ENCODE data around the gene SVOP. TPM values are rescaled to one million over a fixed set of nuclear protein-coding genes. Genes with fewer than 3 reads are reported as not detected.

SVOP gene
- total and polyA plus RNA-seq, 2 donors (not counting 1 experiment from before 2014, with no cell fraction given): not detected

GRCh38 chr12:108966378-108967151 is 54.3 kb downstream of the SVOP start:
- H3K27me3 ChIP-seq (replicated peaks in 1 of 4; ENCODE audit: control extremely low read depth in 1 of 4, control insufficient read depth in 3 of 4, insufficient read depth in 4 of 4, low read length in 3 of 4): no peaks in the 10 kb centered on the region
- H3K27me3 Mint-ChIP-seq: peaks cover 7% of the 10 kb centered on the region
- H3K9me3 ChIP-seq (ENCODE audit: control extremely low read depth in 1 of 3, control insufficient read depth in 2 of 3, insufficient read depth in 1 of 3, low read length in 2 of 3): no peaks in the 10 kb centered on the region
- H3K9me3 Mint-ChIP-seq (ENCODE audit: insufficient read depth): no peaks in the 10 kb centered on the region
- no peak overlapping the region for H3K27ac Mint-ChIP-seq
- POLR2A ChIA-PET: no interaction called here
- no peaks in the 10 kb centered on the region for H3K36me3 ChIP-seq (replicated peaks in 1 of 2; ENCODE audit: control extremely low read depth in 1 of 2, control insufficient read depth in 1 of 2, extremely low read depth in 1 of 2, insufficient read depth in 2 of 2, low read length in 1 of 2)
- H3K9ac ChIP-seq (ENCODE audit: low read length): no peak overlapping the region
- ATAC-seq (ENCODE audit: low read depth): no peak
- no peak overlapping the region for H3K4me3 ChIP-seq (ENCODE audit: control extremely low read depth in 1 of 5, extremely low read depth in 1 of 5, insufficient read depth in 1 of 5, low read depth in 2 of 5, low read length in 4 of 5)
- H3K79me2 ChIP-seq (ENCODE audit: control insufficient read depth, insufficient read depth, low read length): no peaks in the 10 kb centered on the region
- H3K27ac ChIP-seq (ENCODE audit: low read length in 2 of 2): no peak overlapping the region
- intact Hi-C loops (cut with micrococcal nuclease): no loop called here
- H3K4me2 ChIP-seq (replicated peaks; ENCODE audit: low read depth, low read length, poor library complexity, severe bottlenecking): no peak overlapping the region
- CTCF ChIA-PET: interaction anchor here (1.2 to 1.9 kb wide), 2 partner anchors 11 to 13 kb away, joined by 3 to 4 read pairs; no protein-coding TSS in a partner anchor
- WGBS (ENCODE audit: insufficient coverage): 93% methylated on average over 7 of the region's 9 CpGs
- H3K4me1 ChIP-seq (ENCODE audit: control insufficient read depth in 2 of 2, insufficient read depth in 2 of 2, low read length in 2 of 2): no peaks in the 10 kb centered on the region
- TF ChIP-seq EZH2 (IDR thresholded peaks at IDR 0.05; ENCODE audit: borderline replicate concordance, insufficient read depth, low read depth, low read length, poor library complexity, severe bottlenecking) (no peak), CTCF (IDR thresholded peaks at IDR 0.05) (no peak)
- DNase-seq: no peak
- no peaks in the 10 kb centered on the region for H4K20me1 ChIP-seq (ENCODE audit: control insufficient read depth, insufficient read depth, low read length, poor library complexity, severe bottlenecking)
- H3K4me1 Mint-ChIP-seq: no peaks in the 10 kb centered on the region
- H3K4me3 Mint-ChIP-seq: no peak overlapping the region
- H2AFZ ChIP-seq (ENCODE audit: insufficient read depth, low read depth, low read length, poor library complexity, severe bottlenecking): no peak overlapping the region

GRCh38 chr12:108965886-108966285 is 55.0 kb downstream of the SVOP start:
- TF ChIP-seq EZH2 (IDR thresholded peaks at IDR 0.05; ENCODE audit: borderline replicate concordance, insufficient read depth, low read depth, low read length, poor library complexity, severe bottlenecking): no peak
- no peak for TF ChIP-seq CTCF (IDR thresholded peaks at IDR 0.05)
- Histone ChIP-seq H3K4me3 (ENCODE audit: control extremely low read depth in 1 of 5, extremely low read depth in 1 of 5, insufficient read depth in 1 of 5, low read depth in 2 of 5, low read length in 4 of 5) (no peak overlapping the region), H3K27ac (ENCODE audit: low read length in 2 of 2) (no peak overlapping the region), H3K4me1 (ENCODE audit: control insufficient read depth in 2 of 2, insufficient read depth in 2 of 2, low read length in 2 of 2) (no peaks in the 10 kb centered on the region), H4K20me1 (ENCODE audit: control insufficient read depth, insufficient read depth, low read length, poor library complexity, severe bottlenecking) (no peaks in the 10 kb centered on the region), H3K9me3 (ENCODE audit: control extremely low read depth in 1 of 3, control insufficient read depth in 2 of 3, insufficient read depth in 1 of 3, low read length in 2 of 3) (no peaks in the 10 kb centered on the region), H3K79me2 (ENCODE audit: control insufficient read depth, insufficient read depth, low read length) (no peaks in the 10 kb centered on the region), H3K27me3 (replicated peaks in 1 of 4; ENCODE audit: control extremely low read depth in 1 of 4, control insufficient read depth in 3 of 4, insufficient read depth in 4 of 4, low read length in 3 of 4) (no peaks in the 10 kb centered on the region), H3K4me2 (replicated peaks; ENCODE audit: low read depth, low read length, poor library complexity, severe bottlenecking) (no peak overlapping the region), H3K36me3 (replicated peaks in 1 of 2; ENCODE audit: control extremely low read depth in 1 of 2, control insufficient read depth in 1 of 2, extremely low read depth in 1 of 2, insufficient read depth in 2 of 2, low read length in 1 of 2) (no peaks in the 10 kb centered on the region), H3K9ac (ENCODE audit: low read length) (no peak overlapping the region), H2AFZ (ENCODE audit: insufficient read depth, low read depth, low read length, poor library complexity, severe bottlenecking) (no peak overlapping the region)
- intact Hi-C loops (cut with micrococcal nuclease): no loop called here
- POLR2A ChIA-PET: no interaction called here
- DNase-seq: no peak
- no peaks in the 10 kb centered on the region for H3K4me1 Mint-ChIP-seq
- H3K9me3 Mint-ChIP-seq (ENCODE audit: insufficient read depth): no peaks in the 10 kb centered on the region
- H3K4me3 Mint-ChIP-seq: no peak overlapping the region
- CTCF ChIA-PET: interaction anchor here (1.2 to 1.9 kb wide), 2 partner anchors 12 kb away, joined by 3 to 4 read pairs; no protein-coding TSS in a partner anchor
- ATAC-seq (ENCODE audit: low read depth): no peak
- H3K27ac Mint-ChIP-seq: no peak overlapping the region
- no CpG with 5 or more reads among the region's 1 CpG for WGBS (ENCODE audit: insufficient coverage)
- H3K27me3 Mint-ChIP-seq: peaks cover 10% of the 10 kb centered on the region

All from B cell (primary cell).